GM23338 (cell line): ENCODE data around the gene GPR179. TPM values are rescaled to one million over a fixed set of nuclear protein-coding genes. Genes with fewer than 3 reads are reported as not detected.

Experiments
- ATAC-seq: fragments of 200-7000 bp; cut with Tn5 transposase; 3 replicates; pipeline ENCODE4 v1.9.1; 2020
- DNase-seq: peaks from one replicate; pipeline ENCODE4 v3.0.0-alpha.2; 2015; ENCODE audit warnings: low spot score
- H2AFZ ChIP-seq: fragments of 200-600 bp; sonication (generic); 2 replicates; pipeline ENCODE4 v1.8.0; 2016; ENCODE audit warnings: antibody characterized with exemption, mild to moderate bottlenecking, moderate library complexity
- H3F3A ChIP-seq: fragments of 200-600 bp; sonication (generic); replicated peaks from 2 replicates; pipeline ENCODE4 v1.8.0; 2017; ENCODE audit warnings: antibody characterized with exemption, mixed run types, low read depth
- H3K27ac ChIP-seq: fragments of 200-600 bp; sonication (generic); 2 replicates; pipeline ENCODE4 v1.6.1; 2016; ENCODE audit warnings: low read depth
- H3K27me3 ChIP-seq: fragments of 200-600 bp; sonication (generic); 2 replicates; pipeline ENCODE4 v1.8.0; 2016; ENCODE audit warnings: mild to moderate bottlenecking, mixed run types, moderate library complexity; ENCODE audit not compliant: insufficient read depth
- H3K36me3 ChIP-seq: fragments of 200-600 bp; sonication (generic); 2 replicates; pipeline ENCODE4 v1.8.0; 2016; ENCODE audit warnings: mild to moderate bottlenecking; ENCODE audit not compliant: insufficient read depth
- H3K4me1 ChIP-seq: fragments of 200-600 bp; sonication (generic); 2 replicates; pipeline ENCODE4 v1.8.0; 2016; ENCODE audit warnings: mild to moderate bottlenecking, moderate library complexity; ENCODE audit not compliant: insufficient read depth
- H3K4me2 ChIP-seq: fragments of 200-600 bp; sonication (generic); 2 replicates; pipeline ENCODE4 v1.7.1; 2017; ENCODE audit warnings: mixed run types
- H3K4me3 ChIP-seq: fragments of 200-600 bp; sonication (generic); 2 replicates; pipeline ENCODE4 v1.6.1; 2016; ENCODE audit warnings: mixed run types
- H3K79me2 ChIP-seq: fragments of 200-600 bp; sonication (generic); replicated peaks from 2 replicates; pipeline ENCODE4 v1.8.0; 2017; ENCODE audit warnings: mild to moderate bottlenecking; ENCODE audit not compliant: insufficient read depth
- H3K9me2 ChIP-seq: fragments of 200-600 bp; sonication (generic); 2 replicates; pipeline ENCODE4 v1.8.0; 2017; ENCODE audit not compliant: insufficient read depth
- H4K20me1 ChIP-seq: fragments of 200-600 bp; sonication (generic); replicated peaks from 2 replicates; pipeline ENCODE4 v1.8.0; 2017; ENCODE audit warnings: mild to moderate bottlenecking; ENCODE audit not compliant: insufficient read depth
- H3K27ac Mint-ChIP-seq: 2 replicates; pipeline ENCODE4 v1.8.0; 2020; ENCODE audit warnings: inconsistent platforms, mild to moderate bottlenecking, moderate library complexity, mixed read lengths
- H3K27me3 Mint-ChIP-seq: 3 replicates; pipeline ENCODE4 v1.8.0; 2022; ENCODE audit warnings: low read depth, mild to moderate bottlenecking, moderate library complexity, mixed read lengths, inconsistent platforms; ENCODE audit not compliant: insufficient read depth, poor library complexity
- H3K36me3 Mint-ChIP-seq: 3 replicates; pipeline ENCODE4 v1.8.0; 2021; ENCODE audit warnings: low read depth, mild to moderate bottlenecking, inconsistent platforms, moderate library complexity, mixed read lengths
- H3K4me1 Mint-ChIP-seq: 3 replicates; pipeline ENCODE4 v1.8.0; 2020; ENCODE audit warnings: mild to moderate bottlenecking, inconsistent platforms, mixed read lengths
- H3K4me3 Mint-ChIP-seq: 3 replicates; pipeline ENCODE4 v1.8.0; 2021; ENCODE audit warnings: moderate library complexity, mild to moderate bottlenecking, inconsistent platforms, mixed read lengths
- H3K9me3 Mint-ChIP-seq: 3 replicates; pipeline ENCODE4 v1.8.0; 2020; ENCODE audit warnings: moderate library complexity, mild to moderate bottlenecking, inconsistent platforms, mixed read lengths
- CREB1 ChIP-seq: fragments of 250-450 bp; sonication (Bioruptor Pico); IDR thresholded peaks from 2 replicates; pipeline ENCODE4 v1.5.0; 2020; ENCODE audit warnings: low read depth, mild to moderate bottlenecking, moderate library complexity
- EZH2 ChIP-seq: fragments of 200-600 bp; sonication (generic); IDR thresholded peaks from one replicate; pipeline ENCODE4 v1.8.0; 2017; ENCODE audit warnings: antibody characterized with exemption, mild to moderate bottlenecking, low read depth; ENCODE audit not compliant: unreplicated experiment
- NANOG ChIP-seq: IDR thresholded peaks from 2 replicates; pipeline ENCODE4 v1.6.1; 2016; ENCODE audit warnings: antibody characterized with exemption, borderline replicate concordance
- polyA plus RNA-seq: library from polyadenylated mRNA; unstranded; fragments of >200 nt; fragmentation: Nextera tagmentation; extraction: Ambion mirVana; gene quantifications from 2 replicates; pipeline ENCODE4 v1.2.1, GENCODE V29; 2016
- total RNA-seq: library from RNA; depleted of rRNA; stranded (reverse); fragments of >200 nt; shearing (Covaris generic); gene quantifications from 2 replicates; pipeline ENCODE4 v1.2.3, GENCODE V29; 2014
- TF ChIP-seq, protein P1 (sequence below): IDR thresholded peaks from one replicate; pipeline ENCODE4 v1.6.1; 2018; ENCODE audit warnings: antibody characterized with exemption; ENCODE audit not compliant: unreplicated experiment
- TF ChIP-seq, protein P2 (sequence below): fragments of 250-450 bp; sonication (Bioruptor Pico); IDR thresholded peaks from 2 replicates; pipeline ENCODE4 v1.5.0; 2020; ENCODE audit warnings: mild to moderate bottlenecking, moderate library complexity

GPR179 gene
- total and polyA plus RNA-seq, 2 experiments from 2014 or later = 0.03 TPM

DNA sequence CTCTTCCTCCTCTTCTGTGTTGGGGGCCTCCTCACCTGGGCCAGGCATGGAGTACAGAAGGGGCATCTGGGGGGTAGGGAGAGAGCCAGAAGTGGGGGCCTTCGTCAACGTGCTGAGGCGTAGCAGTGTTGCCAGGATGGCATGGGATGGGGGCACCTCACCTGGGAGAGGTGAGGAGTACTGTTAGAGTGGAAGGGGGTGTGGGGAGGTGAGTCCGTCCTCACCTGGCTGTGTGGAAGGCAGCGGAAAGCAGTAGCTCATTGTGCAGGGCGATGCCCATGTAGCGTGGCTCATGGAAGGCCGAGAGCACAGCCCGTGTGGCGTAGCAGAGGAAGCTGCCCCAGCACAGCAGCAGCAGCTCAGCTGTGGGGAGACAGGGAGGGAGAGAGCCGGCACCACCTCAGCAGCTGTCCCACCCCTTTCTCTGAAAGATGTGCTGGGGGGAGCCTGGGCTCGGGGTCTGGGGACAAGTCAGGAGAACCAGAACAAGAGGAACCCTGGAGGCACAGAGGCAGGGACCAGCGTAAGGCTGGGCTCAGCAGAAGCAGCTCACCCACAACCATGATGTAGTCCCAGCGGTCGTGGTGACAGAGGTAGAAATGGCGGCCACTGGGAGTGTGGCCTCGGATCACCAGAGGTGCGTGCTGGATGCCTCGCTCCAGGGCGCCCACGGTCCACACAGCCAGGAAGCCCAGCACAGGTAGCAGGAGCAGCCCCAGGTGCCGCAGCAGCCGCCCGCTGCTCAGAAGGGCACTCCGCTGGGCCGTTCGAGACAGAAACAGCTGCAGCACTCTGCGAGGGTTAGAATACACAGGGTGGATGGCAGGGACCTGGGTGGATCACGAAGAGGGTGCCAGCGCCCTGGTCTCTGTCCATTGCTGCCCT, 9.0 kb downstream of the GPR179 start (continued):
- TF ChIP-seq, protein P1, sequence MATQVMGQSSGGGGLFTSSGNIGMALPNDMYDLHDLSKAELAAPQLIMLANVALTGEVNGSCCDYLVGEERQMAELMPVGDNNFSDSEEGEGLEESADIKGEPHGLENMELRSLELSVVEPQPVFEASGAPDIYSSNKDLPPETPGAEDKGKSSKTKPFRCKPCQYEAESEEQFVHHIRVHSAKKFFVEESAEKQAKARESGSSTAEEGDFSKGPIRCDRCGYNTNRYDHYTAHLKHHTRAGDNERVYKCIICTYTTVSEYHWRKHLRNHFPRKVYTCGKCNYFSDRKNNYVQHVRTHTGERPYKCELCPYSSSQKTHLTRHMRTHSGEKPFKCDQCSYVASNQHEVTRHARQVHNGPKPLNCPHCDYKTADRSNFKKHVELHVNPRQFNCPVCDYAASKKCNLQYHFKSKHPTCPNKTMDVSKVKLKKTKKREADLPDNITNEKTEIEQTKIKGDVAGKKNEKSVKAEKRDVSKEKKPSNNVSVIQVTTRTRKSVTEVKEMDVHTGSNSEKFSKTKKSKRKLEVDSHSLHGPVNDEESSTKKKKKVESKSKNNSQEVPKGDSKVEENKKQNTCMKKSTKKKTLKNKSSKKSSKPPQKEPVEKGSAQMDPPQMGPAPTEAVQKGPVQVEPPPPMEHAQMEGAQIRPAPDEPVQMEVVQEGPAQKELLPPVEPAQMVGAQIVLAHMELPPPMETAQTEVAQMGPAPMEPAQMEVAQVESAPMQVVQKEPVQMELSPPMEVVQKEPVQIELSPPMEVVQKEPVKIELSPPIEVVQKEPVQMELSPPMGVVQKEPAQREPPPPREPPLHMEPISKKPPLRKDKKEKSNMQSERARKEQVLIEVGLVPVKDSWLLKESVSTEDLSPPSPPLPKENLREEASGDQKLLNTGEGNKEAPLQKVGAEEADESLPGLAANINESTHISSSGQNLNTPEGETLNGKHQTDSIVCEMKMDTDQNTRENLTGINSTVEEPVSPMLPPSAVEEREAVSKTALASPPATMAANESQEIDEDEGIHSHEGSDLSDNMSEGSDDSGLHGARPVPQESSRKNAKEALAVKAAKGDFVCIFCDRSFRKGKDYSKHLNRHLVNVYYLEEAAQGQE = no peak
- no peak for TF ChIP-seq NANOG
- TF ChIP-seq CREB1 (CRISPR knock-in tag) = no peak

DNA sequence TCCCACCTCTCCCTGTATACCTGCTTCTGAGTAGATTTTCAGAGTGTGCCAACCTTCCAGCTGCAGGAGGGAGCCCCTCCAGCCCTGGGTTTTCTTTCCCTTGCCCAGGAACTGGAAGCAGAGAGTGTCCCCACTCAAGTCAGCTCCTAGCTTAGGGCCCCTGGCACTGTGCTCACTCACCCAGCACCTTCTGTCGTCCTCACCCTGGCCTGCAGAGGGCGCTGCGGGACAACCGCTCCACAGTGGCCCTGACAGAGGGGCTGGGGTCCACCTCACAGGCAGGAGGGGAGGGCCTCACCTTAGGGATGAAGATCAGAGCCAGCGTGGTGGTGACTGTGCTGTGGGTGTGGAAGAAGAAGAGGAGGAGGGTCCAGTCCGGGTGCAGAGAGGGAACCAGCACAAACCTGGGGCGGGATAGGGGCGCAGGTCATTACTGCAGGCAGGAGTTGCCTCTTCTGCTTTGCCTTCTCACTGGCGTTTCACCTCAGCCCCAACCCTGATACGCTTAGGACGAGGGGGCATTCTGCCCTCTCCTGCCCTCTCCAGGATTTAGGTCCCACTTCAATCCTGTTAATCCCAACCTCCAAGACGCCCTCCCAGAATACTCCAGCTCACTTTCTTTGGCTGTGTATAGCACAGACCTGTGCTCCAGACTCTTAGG, 10.0 kb downstream of the GPR179 start:
- Histone ChIP-seq H3K9me2 (no peaks in the 10 kb centered on the region), H3K27me3 (no peaks in the 10 kb centered on the region), H3K4me3 (no peak overlapping the region), H3K4me2 (no peak overlapping the region), H2AFZ (0 out of 2 replicates have a peak overlapping the region, but pooled peaks have one; percentile 72), H3K79me2 (no peaks in the 10 kb centered on the region), H3K4me1 (no peaks in the 10 kb centered on the region), H3K36me3 (no peaks in the 10 kb centered on the region), H3F3A (no peaks in the 10 kb centered on the region), H4K20me1 (no peaks in the 10 kb centered on the region), H3K27ac (no peak overlapping the region; the same call in 1 of the 2 replicates)
- no peaks in the 10 kb centered on the region for H3K9me3 Mint-ChIP-seq
- peaks cover 34% of the 10 kb centered on the region for H3K4me1 Mint-ChIP-seq
- ATAC-seq = peak; percentile 93
- DNase-seq = peak; percentile 91
- H3K4me3 Mint-ChIP-seq = no peak overlapping the region
- H3K27ac Mint-ChIP-seq = 0 out of 2 replicates have a peak overlapping the region, but pooled peaks have one; percentile 25
- peaks cover 12% of the 10 kb centered on the region for H3K27me3 Mint-ChIP-seq
- no peaks in the 10 kb centered on the region; the same call in 2 of the 3 replicates for H3K36me3 Mint-ChIP-seq
- TF ChIP-seq CREB1 (CRISPR knock-in tag) (peak; percentile 9; the same call in 1 of the 2 replicates), EZH2 (no peak)
- TF ChIP-seq, protein P2, sequence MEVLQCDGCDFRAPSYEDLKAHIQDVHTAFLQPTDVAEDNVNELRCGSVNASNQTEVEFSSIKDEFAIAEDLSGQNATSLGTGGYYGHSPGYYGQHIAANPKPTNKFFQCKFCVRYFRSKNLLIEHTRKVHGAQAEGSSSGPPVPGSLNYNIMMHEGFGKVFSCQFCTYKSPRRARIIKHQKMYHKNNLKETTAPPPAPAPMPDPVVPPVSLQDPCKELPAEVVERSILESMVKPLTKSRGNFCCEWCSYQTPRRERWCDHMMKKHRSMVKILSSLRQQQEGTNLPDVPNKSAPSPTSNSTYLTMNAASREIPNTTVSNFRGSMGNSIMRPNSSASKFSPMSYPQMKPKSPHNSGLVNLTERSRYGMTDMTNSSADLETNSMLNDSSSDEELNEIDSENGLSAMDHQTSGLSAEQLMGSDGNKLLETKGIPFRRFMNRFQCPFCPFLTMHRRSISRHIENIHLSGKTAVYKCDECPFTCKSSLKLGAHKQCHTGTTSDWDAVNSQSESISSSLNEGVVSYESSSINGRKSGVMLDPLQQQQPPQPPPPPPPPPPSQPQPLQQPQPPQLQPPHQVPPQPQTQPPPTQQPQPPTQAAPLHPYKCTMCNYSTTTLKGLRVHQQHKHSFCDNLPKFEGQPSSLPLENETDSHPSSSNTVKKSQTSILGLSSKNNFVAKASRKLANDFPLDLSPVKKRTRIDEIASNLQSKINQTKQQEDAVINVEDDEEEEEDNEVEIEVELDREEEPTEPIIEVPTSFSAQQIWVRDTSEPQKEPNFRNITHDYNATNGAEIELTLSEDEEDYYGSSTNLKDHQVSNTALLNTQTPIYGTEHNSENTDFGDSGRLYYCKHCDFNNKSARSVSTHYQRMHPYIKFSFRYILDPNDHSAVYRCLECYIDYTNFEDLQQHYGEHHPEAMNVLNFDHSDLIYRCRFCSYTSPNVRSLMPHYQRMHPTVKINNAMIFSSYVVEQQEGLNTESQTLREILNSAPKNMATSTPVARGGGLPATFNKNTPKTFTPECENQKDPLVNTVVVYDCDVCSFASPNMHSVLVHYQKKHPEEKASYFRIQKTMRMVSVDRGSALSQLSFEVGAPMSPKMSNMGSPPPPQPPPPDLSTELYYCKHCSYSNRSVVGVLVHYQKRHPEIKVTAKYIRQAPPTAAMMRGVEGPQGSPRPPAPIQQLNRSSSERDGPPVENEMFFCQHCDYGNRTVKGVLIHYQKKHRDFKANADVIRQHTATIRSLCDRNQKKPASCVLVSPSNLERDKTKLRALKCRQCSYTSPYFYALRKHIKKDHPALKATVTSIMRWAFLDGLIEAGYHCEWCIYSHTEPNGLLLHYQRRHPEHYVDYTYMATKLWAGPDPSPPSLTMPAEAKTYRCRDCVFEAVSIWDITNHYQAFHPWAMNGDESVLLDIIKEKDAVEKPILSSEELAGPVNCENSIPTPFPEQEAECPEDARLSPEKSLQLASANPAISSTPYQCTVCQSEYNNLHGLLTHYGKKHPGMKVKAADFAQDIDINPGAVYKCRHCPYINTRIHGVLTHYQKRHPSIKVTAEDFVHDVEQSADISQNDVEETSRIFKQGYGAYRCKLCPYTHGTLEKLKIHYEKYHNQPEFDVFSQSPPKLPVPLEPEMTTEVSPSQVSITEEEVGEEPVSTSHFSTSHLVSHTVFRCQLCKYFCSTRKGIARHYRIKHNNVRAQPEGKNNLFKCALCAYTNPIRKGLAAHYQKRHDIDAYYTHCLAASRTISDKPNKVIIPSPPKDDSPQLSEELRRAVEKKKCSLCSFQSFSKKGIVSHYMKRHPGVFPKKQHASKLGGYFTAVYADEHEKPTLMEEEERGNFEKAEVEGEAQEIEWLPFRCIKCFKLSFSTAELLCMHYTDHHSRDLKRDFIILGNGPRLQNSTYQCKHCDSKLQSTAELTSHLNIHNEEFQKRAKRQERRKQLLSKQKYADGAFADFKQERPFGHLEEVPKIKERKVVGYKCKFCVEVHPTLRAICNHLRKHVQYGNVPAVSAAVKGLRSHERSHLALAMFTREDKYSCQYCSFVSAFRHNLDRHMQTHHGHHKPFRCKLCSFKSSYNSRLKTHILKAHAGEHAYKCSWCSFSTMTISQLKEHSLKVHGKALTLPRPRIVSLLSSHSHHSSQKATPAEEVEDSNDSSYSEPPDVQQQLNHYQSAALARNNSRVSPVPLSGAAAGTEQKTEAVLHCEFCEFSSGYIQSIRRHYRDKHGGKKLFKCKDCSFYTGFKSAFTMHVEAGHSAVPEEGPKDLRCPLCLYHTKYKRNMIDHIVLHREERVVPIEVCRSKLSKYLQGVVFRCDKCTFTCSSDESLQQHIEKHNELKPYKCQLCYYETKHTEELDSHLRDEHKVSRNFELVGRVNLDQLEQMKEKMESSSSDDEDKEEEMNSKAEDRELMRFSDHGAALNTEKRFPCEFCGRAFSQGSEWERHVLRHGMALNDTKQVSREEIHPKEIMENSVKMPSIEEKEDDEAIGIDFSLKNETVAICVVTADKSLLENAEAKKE = no peak
- TF ChIP-seq, protein P1 = no peak
